HG02870 (cell line): ENCODE measurements around the gene ERI2.

Experiments used
- ATAC-seq: cut with Tn5 transposase; IDR thresholded peaks from one replicate; pipeline ENCODE4 v1.9.1; 2021; ENCODE audit warnings: mild to moderate bottlenecking, moderate library complexity; ENCODE audit not compliant: unreplicated experiment

The ERI2 gene, protein sequence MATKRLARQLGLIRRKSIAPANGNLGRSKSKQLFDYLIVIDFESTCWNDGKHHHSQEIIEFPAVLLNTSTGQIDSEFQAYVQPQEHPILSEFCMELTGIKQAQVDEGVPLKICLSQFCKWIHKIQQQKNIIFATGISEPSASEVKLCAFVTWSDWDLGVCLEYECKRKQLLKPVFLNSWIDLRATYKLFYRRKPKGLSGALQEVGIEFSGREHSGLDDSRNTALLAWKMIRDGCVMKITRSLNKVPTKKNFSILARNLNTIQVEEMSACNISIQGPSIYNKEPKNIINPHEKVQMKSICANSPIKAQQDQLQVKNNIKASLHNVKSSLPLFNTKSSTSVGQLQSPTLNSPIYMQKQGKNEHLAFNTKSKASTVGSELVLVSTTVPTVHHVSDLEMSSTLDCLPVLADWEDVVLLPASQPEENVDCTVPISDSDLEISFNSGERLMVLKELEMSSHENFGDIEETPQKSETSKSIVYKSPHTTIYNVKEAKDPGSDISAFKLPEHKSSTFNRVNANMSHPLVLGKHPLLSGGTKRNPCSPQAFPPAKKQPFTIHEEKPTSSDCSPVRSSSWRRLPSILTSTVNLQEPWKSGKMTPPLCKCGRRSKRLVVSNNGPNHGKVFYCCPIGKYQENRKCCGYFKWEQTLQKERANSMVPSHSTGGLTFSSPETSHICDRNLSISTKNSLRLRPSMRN

GRCh38 chr16:20806168-20807050 lies at the start of gene ERI2, which contains the start of gene REXO5:
Gene ERI2 (minus strand): TSS chr16:20806472. CDS start chr16:20806430, 42 bp downstream.
Gene REXO5 (plus strand): TSS chr16:20806527. CDS start chr16:20806954, 427 bp downstream.
- ATAC-seq = peak; percentile 84

GRCh38 chr16:20854963-20855362 lies 48.7 kb upstream of the ERI2 start:
- ATAC-seq = no peak

GRCh38 chr16:20853981-20854620 lies 47.8 kb upstream of the ERI2 start:
- ATAC-seq = no peak

DNA sequence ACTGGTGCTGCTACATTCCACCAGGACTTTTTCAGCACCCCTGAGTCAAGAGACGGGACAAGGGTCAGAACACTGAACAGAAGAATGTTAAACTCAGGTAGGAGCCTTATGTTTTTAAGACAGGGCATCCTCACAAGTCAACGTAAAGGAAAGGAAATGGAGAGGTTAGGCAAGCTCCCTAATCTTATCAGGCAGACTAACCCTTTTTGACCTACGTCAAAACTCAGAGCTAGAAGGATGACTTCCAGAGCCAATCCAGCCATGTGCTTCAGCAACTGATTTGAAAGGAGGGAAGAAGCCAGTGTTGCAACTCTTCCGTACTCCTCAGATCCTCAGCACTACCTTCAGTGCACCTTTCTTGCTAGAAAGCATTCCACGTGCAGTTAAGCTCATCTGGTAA lies 46.9 kb upstream of the ERI2 start:
- no peak for ATAC-seq

- no peak for ATAC-seq
These were observed 45.3 kb upstream of the ERI2 start for GRCh38 chr16:20851601-20852000.

DNA sequence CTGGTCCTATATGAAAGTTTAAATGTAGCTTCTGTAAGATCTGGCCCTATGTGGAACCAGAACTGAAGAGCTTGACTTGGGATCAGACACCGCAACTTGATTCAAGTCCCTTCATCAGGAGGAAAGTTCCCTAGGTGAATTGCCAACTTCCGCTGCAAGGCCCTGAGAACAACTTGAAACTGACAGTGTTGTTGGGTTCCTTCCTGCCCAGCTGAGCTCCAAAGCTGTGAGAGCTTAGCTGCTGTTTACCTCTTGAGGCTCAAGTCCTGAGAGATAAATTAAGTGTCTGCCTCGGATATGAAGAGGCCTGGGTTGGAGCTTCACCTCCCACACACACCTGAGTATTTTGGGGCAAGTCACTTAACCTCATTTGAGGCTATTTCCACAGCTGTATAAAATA lies 44.7 kb upstream of the ERI2 start:
- ATAC-seq = no peak

- no peak for ATAC-seq
These were observed 43.5 kb upstream of the ERI2 start for GRCh38 chr16:20849589-20850390.

DNA sequence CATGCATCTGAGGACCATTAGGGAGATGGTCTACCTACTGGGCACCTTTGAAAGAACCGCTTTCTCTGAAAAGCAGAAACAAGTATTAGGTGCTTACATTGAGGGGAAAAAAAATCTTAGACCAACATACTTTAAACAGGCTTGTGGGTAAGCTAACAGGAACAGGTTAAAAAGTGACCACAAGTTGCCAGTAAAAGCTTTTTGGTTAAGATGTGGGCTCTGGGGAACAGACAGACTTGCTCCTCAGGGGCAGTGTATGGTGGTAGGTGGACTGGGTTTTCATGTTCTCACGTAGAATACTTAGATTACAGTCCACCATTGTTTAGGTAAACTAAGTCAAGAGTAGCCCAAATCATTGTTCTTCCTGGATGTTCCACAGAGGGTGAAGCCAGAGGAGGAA lies 41.3 kb upstream of the ERI2 start:
- no peak for ATAC-seq

GRCh38 chr16:20846551-20846950 lies 40.3 kb upstream of the ERI2 start:
- ATAC-seq = no peak

DNA sequence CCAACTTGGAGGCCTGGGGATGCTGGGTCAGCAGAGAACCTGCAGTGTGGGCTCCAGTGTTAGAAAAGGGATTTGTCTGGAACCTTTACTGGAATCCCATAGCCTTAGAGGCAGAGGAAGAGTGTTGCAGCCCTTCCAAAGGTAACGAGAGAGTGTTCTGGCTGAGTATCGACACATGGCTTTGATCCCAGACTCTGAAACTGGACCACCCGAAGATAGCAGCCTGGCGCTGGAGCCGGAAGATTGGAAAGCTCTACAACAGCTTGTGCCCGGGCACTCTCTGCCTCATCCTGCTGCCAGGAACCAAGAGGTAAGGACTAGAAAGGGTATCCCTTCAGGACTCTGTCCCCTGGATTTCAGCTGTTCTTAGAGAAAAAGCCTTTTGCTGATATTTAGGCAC lies 39.8 kb upstream of the ERI2 start:
- no peak for ATAC-seq

DNA sequence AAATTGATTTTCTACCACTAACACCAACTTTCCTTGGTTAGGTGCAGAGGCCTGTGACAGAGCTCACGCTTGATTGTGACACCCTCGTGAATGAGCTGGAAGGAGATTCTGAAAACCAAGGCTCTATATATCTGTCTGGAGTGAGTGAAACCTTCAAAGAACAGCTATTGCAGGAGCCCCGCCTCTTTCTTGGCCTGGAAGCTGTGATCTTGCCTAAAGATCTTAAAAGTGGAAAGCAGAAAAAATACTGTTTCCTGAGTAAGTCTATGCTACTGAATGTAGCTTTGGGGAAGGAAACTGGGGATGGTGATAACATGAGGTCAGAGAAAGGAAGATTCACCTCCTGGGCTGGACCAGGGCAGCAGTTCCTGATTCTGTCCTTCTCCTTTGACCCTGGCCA lies 38.3 kb upstream of the ERI2 start:
- no peak for ATAC-seq

DNA sequence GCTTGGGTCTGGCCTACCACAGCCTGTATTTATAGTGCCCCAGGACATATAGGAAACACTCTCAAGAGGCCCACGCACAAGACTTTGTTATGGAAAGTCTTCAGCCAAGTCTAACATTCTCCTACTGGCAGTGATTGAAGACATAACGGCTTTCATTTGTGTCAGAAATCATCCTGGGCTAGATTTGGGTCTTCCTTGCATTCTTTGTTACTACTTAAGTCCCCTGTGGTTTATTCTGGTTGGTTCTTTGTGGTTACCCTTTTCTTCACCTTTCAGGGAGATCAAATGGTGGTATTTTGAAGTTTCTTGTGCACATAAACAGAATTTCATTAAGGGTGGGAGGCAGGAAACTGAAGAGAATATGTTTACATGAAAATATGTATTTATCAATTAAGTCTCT lies 37.8 kb upstream of the ERI2 start:
- no peak for ATAC-seq

- ATAC-seq = no peak
These were observed 33.2 kb upstream of the ERI2 start for GRCh38 chr16:20839504-20839903.

DNA sequence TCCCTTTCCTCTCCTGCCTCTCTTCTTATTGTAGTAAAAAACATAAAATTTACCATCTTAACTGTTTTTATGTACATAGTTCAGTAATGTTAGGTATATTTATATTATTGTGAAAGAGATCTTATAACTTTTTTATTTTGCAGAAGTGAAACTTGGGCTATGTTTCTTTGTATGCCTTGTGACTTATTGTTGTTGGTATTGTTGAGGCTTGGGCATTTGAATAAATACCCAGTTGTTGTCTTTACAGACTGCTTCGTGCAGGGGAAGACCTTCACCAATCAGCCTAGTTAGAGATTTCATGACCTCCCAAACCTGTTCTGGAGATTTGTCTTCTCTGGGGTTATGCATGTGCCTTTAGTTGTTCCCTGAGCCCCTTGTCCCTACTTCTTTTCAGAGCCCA lies 32.0 kb upstream of the ERI2 start:
- no peak for ATAC-seq

DNA sequence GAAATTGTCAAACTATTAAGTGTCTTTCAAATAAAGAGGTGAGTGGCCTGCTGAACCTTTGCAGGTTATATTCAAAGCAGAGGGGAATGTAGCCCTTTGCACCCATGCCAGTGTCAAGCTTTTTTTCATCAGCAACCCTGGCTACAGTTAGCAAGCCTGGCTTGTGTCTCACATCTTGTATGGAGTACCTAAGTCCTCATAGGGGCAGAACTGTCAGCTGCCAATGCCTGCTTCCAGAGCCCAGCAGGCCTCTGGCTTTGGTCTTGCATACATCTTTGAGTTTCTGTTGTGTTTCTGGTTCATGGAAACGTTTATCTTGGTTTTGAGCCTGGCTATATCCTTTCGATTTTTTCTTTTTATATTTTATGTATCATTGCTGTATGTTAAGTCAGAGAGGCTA lies 26.8 kb upstream of the ERI2 start:
- no peak for ATAC-seq

- ATAC-seq = no peak
These were observed 24.1 kb upstream of the ERI2 start for GRCh38 chr16:20830372-20830771.

- ATAC-seq = no peak
These were observed 23.3 kb upstream of the ERI2 start for GRCh38 chr16:20829536-20829935.

- no peak for ATAC-seq
These were observed 19.8 kb upstream of the ERI2 start for GRCh38 chr16:20826039-20826566.

- no peak for ATAC-seq
These were observed 16.5 kb upstream of the ERI2 start for GRCh38 chr16:20822521-20823325.
